DND-41 (cell line): ENCODE measurements around the gene TM9SF3.

ENCODE experiments used
- ATAC-seq: fragments of 200-7000 bp; cut with Tn5 transposase; 3 replicates; pipeline ENCODE4 v1.9.1; 2021; ENCODE audit warnings: low read depth; ENCODE audit not compliant: insufficient read depth
- DNase-seq: peaks from one replicate; pipeline ENCODE4 v3.0.0-alpha.2; 2020
- H2AFZ ChIP-seq: 2 replicates; pipeline ENCODE4 v1.6.0; 2012; ENCODE audit warnings: low read depth, low read length
- H3K27ac ChIP-seq: 2 replicates; pipeline ENCODE4 v1.5.1; 2012; ENCODE audit warnings: low read length, inconsistent platforms
- H3K27me3 ChIP-seq: fragments of 200-600 bp; sonication (generic); 2 replicates; pipeline ENCODE4 v1.6.0; 2012; ENCODE audit warnings: low read length, mild to moderate bottlenecking, inconsistent platforms; ENCODE audit not compliant: insufficient read depth, poor library complexity
- H3K36me3 ChIP-seq: 2 replicates; pipeline ENCODE4 v1.5.1; 2012; ENCODE audit warnings: low read length, inconsistent platforms; ENCODE audit not compliant: insufficient read depth
- H3K4me1 ChIP-seq: 2 replicates; pipeline ENCODE4 v1.5.1; 2012; ENCODE audit warnings: mild to moderate bottlenecking, low read length; ENCODE audit not compliant: insufficient read depth
- H3K4me2 ChIP-seq: 2 replicates; pipeline ENCODE4 v1.6.0; 2012; ENCODE audit warnings: mild to moderate bottlenecking, moderate library complexity, low read length, inconsistent platforms; ENCODE audit not compliant: insufficient read depth
- H3K4me3 ChIP-seq, 2 experiments: fragments of 200-600 bp in 1 of 2; shearing (Covaris generic) in 1 of 2; 2 replicates each; pipeline ENCODE4 v1.5.1; 2012 to 2016; ENCODE audit warnings: inconsistent platforms in 2 of 2, low read length in 2 of 2, mild to moderate bottlenecking in 2 of 2, low read depth in 1 of 2, moderate library complexity in 1 of 2
- H3K79me2 ChIP-seq: 2 replicates; pipeline ENCODE4 v1.6.0; 2012; ENCODE audit warnings: low read length, inconsistent platforms; ENCODE audit not compliant: insufficient read depth
- H3K9ac ChIP-seq: 2 replicates; pipeline ENCODE4 v1.6.0; 2012; ENCODE audit warnings: low read depth, mild to moderate bottlenecking, inconsistent platforms, low read length, moderate library complexity
- H3K9me3 ChIP-seq: 2 replicates; pipeline ENCODE4 v1.5.1; 2012; ENCODE audit warnings: low read length, moderate library complexity, mild to moderate bottlenecking, inconsistent platforms; ENCODE audit not compliant: insufficient read depth, severe bottlenecking
- H4K20me1 ChIP-seq: 2 replicates; pipeline ENCODE4 v1.6.0; 2012; ENCODE audit warnings: low read length; ENCODE audit not compliant: insufficient read depth
- EZH2 ChIP-seq: IDR thresholded peaks from 3 replicates; pipeline ENCODE4 v1.6.1; 2012; ENCODE audit warnings: borderline replicate concordance, low read depth, mild to moderate bottlenecking, moderate library complexity, low read length, inconsistent platforms; ENCODE audit not compliant: severe bottlenecking
- TF ChIP-seq, protein P1 (sequence below): IDR thresholded peaks from 2 replicates; pipeline ENCODE4 v1.5.1; 2012; ENCODE audit warnings: borderline replicate concordance, low read length, moderate library complexity, mild to moderate bottlenecking; ENCODE audit not compliant: poor library complexity, severe bottlenecking; ENCODE audit errors: extremely low read depth

TM9SF3 gene

DNA sequence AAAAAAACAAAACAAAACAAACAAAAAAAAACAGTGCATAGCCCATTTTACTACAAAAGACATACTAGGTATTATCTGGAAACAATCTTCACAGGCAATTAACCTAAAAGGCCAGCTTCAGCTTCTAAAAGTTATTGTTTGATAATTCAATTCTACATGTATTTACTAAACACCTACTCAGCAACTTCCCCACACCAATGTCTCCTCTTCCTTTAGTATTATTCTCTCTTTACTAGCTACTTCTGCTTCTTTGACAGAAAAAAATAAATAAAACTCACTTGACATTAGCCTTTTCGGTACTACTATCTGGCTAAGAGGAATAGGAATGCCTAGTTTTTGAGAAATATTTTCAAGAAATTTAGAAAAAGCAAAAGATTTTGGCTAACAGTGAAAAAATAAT lies 2.8 kb downstream of the TM9SF3 start:
- no peaks in the 10 kb centered on the region for H3K9me3 ChIP-seq
- H3K27me3 ChIP-seq = peaks cover 8% of the 10 kb centered on the region
- no peak overlapping the region for H3K9ac ChIP-seq
- TF ChIP-seq, protein P1, sequence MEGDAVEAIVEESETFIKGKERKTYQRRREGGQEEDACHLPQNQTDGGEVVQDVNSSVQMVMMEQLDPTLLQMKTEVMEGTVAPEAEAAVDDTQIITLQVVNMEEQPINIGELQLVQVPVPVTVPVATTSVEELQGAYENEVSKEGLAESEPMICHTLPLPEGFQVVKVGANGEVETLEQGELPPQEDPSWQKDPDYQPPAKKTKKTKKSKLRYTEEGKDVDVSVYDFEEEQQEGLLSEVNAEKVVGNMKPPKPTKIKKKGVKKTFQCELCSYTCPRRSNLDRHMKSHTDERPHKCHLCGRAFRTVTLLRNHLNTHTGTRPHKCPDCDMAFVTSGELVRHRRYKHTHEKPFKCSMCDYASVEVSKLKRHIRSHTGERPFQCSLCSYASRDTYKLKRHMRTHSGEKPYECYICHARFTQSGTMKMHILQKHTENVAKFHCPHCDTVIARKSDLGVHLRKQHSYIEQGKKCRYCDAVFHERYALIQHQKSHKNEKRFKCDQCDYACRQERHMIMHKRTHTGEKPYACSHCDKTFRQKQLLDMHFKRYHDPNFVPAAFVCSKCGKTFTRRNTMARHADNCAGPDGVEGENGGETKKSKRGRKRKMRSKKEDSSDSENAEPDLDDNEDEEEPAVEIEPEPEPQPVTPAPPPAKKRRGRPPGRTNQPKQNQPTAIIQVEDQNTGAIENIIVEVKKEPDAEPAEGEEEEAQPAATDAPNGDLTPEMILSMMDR = no peak
- no peak for TF ChIP-seq EZH2
- no peak overlapping the region for H2AFZ ChIP-seq
- H3K36me3 ChIP-seq = peaks cover 7% of the 10 kb centered on the region; the same call in 1 of the 2 replicates
- H3K4me1 ChIP-seq = peaks cover 58% of the 10 kb centered on the region
- DNase-seq (no peak), ATAC-seq (no peak)
- H3K4me3 ChIP-seq = peak overlapping the region in 1 of 2 experiments; percentile 24; a peak in 1 of 4 replicates
- H4K20me1 ChIP-seq = peaks cover 63% of the 10 kb centered on the region
- H3K27ac ChIP-seq = no peak overlapping the region
- H3K79me2 ChIP-seq = peaks cover 80% of the 10 kb centered on the region
- H3K4me2 ChIP-seq = peak overlapping the region; percentile 92; the same call in 1 of the 2 replicates

DNA sequence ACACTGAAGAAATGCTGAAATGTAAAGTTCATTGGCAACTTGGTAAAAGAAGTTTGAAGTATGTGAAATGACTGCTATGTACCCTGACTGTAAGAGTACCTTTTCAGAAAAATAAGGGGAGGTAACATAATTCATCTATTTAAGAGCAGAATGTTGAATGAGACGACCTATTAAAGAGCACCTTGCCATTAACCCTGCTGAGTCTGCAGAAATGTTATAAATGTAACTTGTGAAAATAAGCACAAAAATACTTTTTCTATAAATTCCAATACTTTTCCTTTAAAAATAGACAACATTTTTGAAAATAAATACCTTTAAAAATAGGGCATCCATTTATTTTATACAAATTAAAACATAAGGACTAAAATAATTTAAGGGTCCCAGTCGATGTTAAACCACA lies 7.7 kb downstream of the TM9SF3 start:
- H3K4me2 ChIP-seq = no peak overlapping the region
- H3K9ac ChIP-seq = no peak overlapping the region
- H4K20me1 ChIP-seq = peaks cover 80% of the 10 kb centered on the region
- H2AFZ ChIP-seq = no peak overlapping the region
- peaks cover 28% of the 10 kb centered on the region; the same call in 1 of the 2 replicates for H3K4me1 ChIP-seq
- H3K4me3 ChIP-seq = no peak overlapping the region
- peaks cover 100% of the 10 kb centered on the region for H3K79me2 ChIP-seq
- H3K27ac ChIP-seq = no peak overlapping the region
- peaks cover 23% of the 10 kb centered on the region for H3K36me3 ChIP-seq
- no peaks in the 10 kb centered on the region for H3K27me3 ChIP-seq
- DNase-seq (no peak), ATAC-seq (no peak)
- no peak for TF ChIP-seq EZH2
- TF ChIP-seq, protein P1 = no peak
- H3K9me3 ChIP-seq = no peaks in the 10 kb centered on the region

DNA sequence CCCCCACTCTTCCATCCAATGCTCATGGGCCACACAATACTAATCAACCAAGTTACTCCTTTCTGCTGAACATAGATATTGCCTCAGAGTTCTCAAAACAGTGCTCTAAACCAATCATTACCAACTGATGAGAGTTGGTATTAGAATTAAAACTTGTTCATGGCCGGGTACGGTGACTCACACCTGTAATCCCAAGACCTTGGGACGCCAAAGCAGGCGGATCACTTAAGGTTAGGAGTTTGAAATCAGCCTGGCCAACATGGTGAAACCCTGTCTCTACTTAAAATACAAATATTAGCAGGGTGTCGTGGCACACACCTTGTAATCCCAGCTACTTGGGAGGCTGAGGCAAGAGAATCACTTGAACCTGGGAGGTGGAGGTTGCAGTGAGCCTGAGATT lies 8.2 kb downstream of the TM9SF3 start:
- peaks cover 75% of the 10 kb centered on the region for H4K20me1 ChIP-seq
- TF ChIP-seq EZH2 = no peak
- TF ChIP-seq, protein P1 = no peak
- peaks cover 98% of the 10 kb centered on the region for H3K79me2 ChIP-seq
- no peak overlapping the region for H3K27ac ChIP-seq
- H3K9ac ChIP-seq = no peak overlapping the region
- H3K4me1 ChIP-seq = peaks cover 24% of the 10 kb centered on the region; the same call in 1 of the 2 replicates
- H3K9me3 ChIP-seq = no peaks in the 10 kb centered on the region
- DNase-seq (no peak), ATAC-seq (no peak)
- no peak overlapping the region for H3K4me2 ChIP-seq
- H3K27me3 ChIP-seq = no peaks in the 10 kb centered on the region
- H3K4me3 ChIP-seq = no peak overlapping the region
- no peak overlapping the region for H2AFZ ChIP-seq
- peaks cover 23% of the 10 kb centered on the region for H3K36me3 ChIP-seq
